ENCODE results near the gene SLC25A48.
"Not testable (repeated sequence)": the region's sequence is repeated elsewhere in the genome, so short reads cannot be mapped to it uniquely, and the experiment has no call there.

Gene SLC25A48

DNA sequence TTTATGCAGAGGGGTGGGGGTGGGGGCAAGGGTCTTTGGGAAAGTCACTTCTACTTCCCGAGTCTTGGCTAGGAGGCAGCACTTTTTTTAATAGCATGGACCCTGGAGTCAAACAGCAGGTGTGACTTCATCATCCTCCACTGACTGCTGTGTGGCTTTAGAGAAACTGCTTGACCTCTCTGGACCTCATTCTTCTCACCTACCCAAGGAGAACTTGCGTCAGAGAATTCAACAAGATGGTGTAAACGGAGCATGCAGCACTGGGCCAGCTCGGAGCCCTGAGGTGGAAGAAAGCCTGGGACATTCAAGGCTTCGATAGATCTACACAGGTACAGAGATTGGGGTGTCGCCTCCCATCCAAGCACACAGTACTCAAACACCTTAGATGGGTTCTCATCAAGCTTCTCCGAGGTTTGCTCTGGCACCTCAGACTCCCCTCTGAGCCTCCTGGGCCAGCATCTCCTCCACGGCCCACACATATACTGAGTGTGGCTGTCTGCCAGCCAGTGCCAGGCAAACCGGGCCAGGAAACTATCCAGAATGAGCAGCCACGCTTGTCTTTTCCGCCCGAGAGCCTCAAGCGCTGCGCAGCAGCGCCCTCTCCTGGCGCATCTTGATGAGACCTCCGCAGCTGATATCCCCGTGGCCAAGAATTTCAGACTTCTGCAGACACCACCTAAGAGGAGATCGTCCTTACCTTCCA lies 4.6 kb upstream of the SLC25A48 start:
- no peak for FAIRE-seq

GRCh38 chr5:135830384-135830700 lies 4.1 kb upstream of the SLC25A48 start:
- DNase-seq (ENCODE audit: low spot score) = no peak
- FAIRE-seq = no peak

More for the DNA sequence above, 4.6 kb upstream of the SLC25A48 start:
- DNase-seq (ENCODE audit: low spot score) = peak; percentile 31

DNA sequence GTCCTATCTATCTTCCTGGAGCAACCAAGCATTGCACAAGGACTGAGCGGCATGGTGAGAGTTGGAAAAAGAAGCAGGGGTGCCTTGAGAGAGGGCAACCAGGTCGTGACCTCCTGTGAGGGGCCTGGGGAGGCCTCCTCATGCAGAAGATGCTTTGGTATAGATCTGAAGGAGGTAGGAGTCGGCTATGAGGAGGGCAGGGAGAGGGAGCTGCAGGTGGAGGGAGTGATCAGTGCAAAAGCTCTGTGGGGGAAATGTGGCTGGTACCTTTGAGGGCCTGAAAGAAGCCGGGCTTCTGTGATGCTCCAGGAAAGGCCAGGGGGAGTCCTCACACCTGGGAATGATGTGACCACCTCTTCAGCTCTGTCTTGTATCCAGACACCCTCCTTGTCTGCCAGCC lies 3.6 kb upstream of the SLC25A48 start:
- DNase-seq (ENCODE audit: low spot score) (no peak), FAIRE-seq (no peak)

DNA sequence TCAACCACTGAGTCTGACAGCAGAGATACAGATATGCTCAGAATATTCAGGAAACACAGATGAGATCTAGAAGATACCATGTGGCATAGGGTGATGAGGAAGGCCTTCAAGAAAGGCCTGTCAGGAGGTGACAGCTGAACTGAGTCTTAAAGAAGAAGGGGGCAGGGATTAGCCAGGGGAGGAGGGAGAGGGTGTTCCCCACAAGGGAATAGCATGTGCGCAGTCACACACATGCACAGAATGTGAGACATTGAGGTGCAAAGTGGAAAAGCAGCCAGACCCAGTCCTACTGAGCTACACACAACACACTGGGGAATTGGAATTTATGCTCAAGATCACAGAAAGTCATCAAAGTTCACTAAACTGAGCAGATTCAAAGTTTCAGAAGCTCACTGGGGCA lies 3.0 kb upstream of the SLC25A48 start:
- DNase-seq (ENCODE audit: low spot score) (no peak), FAIRE-seq (no peak)

DNA sequence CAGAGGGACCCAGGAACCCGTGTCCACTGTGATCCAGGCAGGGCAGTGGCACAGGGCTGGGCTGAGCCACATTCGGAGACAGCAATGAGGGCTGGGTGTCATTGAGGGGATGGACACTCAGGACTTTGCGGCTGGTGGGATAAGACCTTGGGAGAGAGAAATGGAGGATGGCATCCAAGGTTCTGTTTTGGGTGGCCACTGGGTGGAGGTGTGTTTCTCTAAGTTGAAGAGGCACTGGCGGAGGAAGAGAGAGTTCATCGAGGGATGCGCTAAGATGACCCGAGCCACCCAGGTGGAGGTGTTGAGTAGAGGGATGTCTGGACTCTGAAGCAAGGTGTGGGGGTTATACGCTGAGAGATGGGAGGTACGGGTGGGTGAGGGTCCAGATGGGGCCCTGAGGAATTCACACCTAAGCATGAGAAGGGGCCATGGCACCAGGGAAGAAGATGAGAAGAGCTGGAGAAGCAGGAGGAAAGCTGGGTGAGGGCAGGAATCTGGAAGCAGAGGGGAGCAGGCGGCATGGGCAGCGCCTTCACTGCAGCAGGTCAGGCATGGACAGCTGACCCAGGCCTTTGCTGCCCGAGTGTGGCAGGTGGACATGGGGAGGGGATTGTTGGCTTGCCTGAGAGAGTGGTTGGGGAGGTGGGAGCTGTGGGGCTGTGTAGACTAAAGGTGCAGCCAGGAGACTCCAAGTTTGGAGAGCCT lies 2.5 kb upstream of the SLC25A48 start:
- DNase-seq (ENCODE audit: low spot score) (no peak), FAIRE-seq (no peak)

- no peak for FAIRE-seq
- no peak for DNase-seq (ENCODE audit: low spot score)
Observed at GRCh38 chr5:135832941-135833920, 1.2 kb upstream of the SLC25A48 start.

GRCh38 chr5:135833961-135834638 lies 363 bp upstream of the SLC25A48 start:
- FAIRE-seq (no peak), DNase-seq (ENCODE audit: low spot score) (no peak)

DNA sequence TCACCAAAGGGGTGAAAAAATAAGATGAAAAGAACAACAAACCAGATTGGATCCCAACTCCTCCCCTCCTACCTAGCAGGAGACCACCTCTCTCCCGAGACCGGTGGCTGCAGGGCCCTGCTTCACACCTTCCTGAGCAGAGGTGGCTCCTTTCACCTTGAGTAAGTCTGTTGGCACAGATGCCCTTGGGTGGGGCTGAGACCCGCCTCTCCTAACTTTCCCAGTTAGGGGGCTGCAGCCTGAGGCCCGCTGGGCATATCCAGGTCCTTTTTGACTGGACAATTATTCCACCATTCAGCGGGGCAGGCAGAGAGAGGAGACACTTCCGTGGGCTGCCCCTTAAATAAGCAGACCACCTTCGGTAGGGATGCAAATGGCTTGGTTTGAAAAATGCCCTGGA lies 1.3 kb downstream of the SLC25A48 start:
- FAIRE-seq (no peak), DNase-seq (ENCODE audit: low spot score) (no peak)

- not testable (repeated sequence) for FAIRE-seq; DNase-seq (ENCODE audit: low spot score)
Observed at GRCh38 chr5:135838395-135838794, 3.9 kb downstream of the SLC25A48 start.

DNA sequence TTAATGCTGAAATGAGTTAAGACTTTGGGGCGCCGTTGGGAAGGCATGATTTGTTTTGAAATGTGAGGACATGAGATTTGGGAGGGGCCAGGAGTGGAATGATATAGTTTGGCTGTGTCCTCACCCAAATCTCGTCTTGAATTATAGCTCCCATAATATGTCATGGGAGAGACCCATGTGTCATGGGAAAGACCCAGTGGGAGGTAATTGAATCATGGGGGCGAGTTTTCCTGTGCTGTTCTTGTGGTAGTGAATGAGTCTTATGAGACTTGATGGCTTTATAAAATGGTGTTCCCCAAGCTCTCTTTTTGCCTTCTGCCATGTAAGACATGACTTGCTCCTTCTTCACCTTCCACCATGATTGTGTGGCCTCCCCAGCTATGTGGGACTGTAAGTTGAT lies 5.1 kb downstream of the SLC25A48 start:
- DNase-seq (ENCODE audit: low spot score) (no peak), FAIRE-seq (no peak)

DNA sequence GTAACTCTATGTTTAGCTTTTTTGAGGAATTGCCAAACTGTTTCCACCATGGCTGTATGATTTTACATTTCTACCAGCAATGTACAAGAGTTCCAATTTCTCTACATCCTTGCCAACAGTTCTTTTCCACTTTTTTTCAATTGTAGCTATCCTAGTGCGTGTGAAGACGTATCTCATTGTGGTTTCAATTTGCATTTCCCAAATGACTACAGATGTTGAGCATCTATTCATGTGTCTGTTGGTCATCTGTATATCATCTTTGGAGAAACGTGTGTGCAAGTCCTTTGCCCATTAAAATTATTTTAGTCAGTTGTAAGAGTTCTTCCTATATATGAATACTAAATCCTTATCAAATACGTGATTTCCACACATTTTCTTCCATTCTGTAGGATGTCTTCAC lies 6.5 kb downstream of the SLC25A48 start:
- FAIRE-seq (no peak), DNase-seq (ENCODE audit: low spot score) (no peak)

DNA sequence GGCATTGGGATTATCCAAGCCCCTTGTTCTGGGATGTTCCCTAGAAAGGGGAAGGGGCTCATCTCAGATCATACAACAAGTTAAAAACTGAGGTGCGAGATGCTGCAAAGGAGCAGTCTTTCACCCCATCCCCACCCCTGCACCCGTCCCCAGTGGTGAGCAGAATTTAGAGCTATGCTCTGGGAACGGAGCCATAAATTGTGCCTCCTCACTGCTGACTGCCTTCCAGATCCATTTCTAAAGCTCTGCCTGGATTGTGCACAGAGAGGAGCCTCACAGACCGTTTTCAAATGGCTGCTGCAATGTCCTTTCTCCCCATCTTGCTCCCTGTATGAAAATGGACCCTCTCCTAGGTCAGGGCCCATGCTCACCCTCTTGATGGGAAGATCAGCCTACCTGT lies 8.3 kb downstream of the SLC25A48 start:
- FAIRE-seq = no peak
- DNase-seq (ENCODE audit: low spot score) = no peak

DNA sequence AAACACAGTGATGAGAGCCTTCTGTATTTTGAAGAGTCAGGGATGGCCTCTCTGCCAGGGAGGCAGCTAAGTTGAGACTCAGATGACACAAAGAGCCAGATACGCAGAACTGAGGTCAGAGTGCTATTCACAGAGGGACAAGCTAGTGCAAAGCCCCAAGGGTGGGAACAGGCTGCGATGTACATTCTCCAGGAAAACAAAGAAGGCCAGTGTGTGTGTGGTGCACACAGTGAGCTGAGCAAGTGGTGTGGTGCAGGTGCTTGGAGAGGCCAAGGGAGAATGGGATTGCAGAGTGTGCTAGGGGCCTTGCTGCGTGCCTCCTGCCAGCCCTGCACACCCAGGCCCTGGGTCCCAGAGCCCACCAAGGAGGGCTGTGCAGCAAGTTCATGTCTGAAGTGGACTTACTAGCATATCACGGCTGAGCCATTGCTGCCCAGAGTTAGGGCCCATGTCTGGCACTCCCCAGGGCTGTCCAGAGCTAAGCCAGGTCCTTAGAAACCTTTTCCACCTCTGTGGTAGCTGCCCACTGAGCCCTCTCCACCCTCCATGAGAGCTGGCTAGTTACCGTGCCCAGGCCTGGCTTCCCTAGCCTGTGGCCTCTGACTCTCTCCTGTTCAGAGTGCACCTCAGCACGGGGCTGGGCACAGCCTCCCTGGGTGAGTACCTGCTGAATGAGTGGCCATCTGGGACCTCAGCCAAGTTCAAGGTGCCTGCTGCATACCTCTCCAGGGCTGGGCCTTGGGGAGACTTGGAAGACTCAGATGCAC lies 9.3 kb downstream of the SLC25A48 start:
- no peak for DNase-seq (ENCODE audit: low spot score)
- no peak for FAIRE-seq

DNA sequence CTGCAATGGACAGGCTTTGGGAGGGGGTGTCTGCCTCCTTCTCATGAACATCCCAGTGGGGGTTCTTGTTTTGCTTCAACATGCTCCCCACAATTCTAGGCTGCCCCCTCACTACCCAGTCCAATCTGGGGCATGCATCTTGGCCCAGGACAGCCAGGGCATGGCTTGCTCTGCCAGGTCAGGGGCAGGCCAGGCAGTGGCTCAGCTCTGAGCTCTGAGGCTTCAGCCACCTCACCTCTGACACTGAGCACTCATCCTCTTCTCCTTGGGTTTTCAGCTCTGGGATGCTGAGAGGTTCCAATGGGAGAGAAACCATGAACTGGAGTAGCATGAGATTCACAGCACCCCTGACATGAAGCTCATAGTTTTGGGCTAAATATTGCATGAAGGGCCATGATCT lies 11.8 kb downstream of the SLC25A48 start:
- FAIRE-seq (no peak), DNase-seq (ENCODE audit: low spot score) (no peak)

GRCh38 chr5:135847976-135848375 lies 13.5 kb downstream of the SLC25A48 start:
- no peak for FAIRE-seq
- no peak for DNase-seq (ENCODE audit: low spot score)

DNA sequence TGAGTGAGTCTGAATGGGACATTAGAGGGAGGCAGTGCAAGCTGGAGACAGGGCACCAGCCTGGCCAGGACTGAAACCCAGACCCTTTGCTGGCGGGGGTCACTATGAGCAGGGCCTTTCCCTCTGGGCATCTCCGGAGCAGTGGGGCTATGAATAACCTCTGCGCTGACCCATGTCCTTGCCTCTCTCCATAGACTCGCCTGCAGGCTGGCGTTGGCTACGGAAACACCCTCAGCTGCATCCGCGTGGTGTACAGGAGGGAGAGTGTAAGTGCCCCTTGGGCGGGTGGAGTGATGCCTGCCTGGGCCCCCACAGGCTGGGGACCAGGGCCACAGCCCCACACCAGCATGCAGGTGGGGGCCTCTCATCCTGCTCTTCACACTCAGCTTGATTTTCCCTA lies 15.8 kb downstream of the SLC25A48 start:
- FAIRE-seq = no peak
- no peak for DNase-seq (ENCODE audit: low spot score)

GRCh38 chr5:135850671-135851070 lies 16.2 kb downstream of the SLC25A48 start:
- no peak for FAIRE-seq

DNA sequence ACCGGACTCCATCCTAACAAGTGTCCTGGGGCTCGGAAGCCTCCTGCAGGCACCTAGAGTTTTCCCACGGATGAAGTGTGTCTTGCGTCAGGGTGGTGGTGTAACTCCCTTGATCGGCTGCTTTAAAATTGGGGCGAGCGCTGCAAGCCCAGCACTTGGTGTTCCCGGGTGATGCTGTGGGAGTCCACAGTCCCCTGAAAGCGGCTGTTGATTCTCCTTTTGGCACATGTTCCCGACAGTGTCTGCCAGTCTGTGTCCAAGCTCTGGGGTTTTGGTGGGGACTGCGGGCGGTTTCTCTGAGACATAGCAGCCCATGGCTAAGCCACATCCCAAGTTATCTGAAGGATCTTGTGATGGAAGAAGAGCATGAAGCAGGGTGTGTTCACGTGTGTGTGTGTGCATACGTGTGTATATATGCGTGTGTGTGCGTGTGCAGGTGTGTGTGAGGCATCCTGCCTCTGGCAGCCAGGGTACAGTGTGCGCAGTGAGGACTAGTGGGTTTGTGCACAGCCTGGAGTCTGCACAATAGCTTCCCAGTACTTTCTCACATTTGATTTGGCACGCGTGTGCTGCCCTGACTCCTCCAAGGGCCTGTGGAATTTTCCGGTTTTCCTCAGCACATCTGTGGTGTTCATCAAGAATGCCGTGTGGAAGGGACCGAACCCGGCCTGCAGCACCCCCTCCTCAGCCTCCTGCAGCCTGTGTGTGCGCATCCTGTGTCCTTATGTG lies 16.9 kb downstream of the SLC25A48 start:
- DNase-seq (ENCODE audit: low spot score) = no peak
- no peak for FAIRE-seq

More at GRCh38 chr5:135850671-135851070, 16.2 kb downstream of the SLC25A48 start:
- DNase-seq (ENCODE audit: low spot score) = no peak

DNA sequence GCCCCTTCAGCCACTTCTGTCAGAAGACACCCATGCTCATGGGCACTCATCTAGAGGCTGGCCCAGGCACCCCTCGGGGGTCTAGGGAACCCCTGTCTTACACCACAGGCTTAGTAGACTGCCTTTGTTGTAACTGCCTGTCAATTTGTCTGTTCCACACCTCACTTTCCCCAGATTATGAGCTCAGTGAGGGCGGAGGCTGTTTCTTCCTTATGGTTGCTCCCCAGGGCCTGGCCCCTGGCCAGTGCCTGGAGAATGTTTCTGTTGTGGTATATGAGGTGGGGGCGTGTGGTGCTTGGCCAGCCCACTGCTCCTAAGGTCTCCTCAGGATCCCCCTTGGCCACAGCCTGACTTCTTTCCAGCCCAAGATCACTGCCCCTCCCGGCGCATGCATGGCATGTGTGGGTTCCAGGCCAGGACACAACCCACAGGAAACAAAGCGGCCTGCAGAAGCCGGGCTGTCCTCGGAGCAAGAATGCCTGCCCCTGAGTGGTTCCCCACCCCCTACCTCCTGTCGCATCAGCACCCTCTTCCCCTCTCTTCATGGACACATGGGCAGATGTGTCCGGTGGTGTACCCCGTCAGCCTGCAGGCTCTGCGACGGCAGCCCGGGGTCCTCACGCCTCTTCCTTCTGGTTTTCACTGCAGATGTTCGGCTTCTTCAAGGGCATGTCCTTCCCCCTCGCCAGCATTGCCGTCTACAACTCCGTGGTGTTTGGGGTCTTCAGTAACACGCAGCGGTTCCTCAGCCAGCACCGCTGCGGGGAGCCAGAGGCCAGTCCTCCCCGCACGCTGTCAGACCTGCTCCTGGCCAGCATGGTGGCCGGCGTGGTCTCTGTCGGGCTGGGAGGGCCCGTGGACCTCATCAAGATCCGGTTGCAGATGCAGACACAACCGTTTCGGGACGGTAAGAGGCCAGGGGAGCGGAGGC lies 17.7 kb downstream of the SLC25A48 start:
- FAIRE-seq (no peak), DNase-seq (ENCODE audit: low spot score) (no peak)
